HCT116 (cell line): ENCODE measurements around the gene MYRF. TPM values are rescaled to one million over a fixed set of nuclear protein-coding genes. Genes with fewer than 3 reads are reported as not detected.

Source experiments
- ATAC-seq: fragments of 200-7000 bp; cut with Tn5 transposase; 2 replicates; pipeline ENCODE4 v1.9.1; 2020; ENCODE audit warnings: mild to moderate bottlenecking, moderate library complexity
- BruUV-seq: library from RNA; stranded (reverse); fragments of 400-500 nt; replicated peaks from 2 replicates; lab custom pipeline; 2021; lab: Mats Ljungman, UMichigan
- CTCF ChIA-PET: fragments of 300-600 bp; sonication (Branson Sonifier 250); formaldehyde crosslinking; loops from one replicate; lab custom pipeline; 2021; ENCODE audit warnings: antibody characterized with exemption; lab: Charles Lee
- POLR2A ChIA-PET: fragments of 300-600, 350-600 bp; sonication (Branson Sonifier 250); formaldehyde crosslinking; loops from one replicate; lab custom pipeline; 2021; ENCODE audit warnings: antibody characterized with exemption; lab: Charles Lee
- RAD21 ChIA-PET, 2 experiments: fragments of 300-600 bp; sonication (Branson Sonifier 250); formaldehyde crosslinking; loops; one replicate each; lab custom pipeline; 2023; ENCODE audit warnings: low total read pairs in 2 of 2; ENCODE audit not compliant: uncharacterized antibody in 2 of 2, unreplicated experiment in 2 of 2, low non-redundant PET in 1 of 2; lab: Charles Lee
- DNase-seq: peaks from one replicate; pipeline ENCODE4 v3.0.0-alpha.2; 2010; ENCODE audit warnings: low read depth, low spot score
- H2AFZ ChIP-seq: fragments of 200-600 bp; shearing (Covaris generic), sonication (generic); 2 replicates; pipeline ENCODE4 v1.6.1; 2017; ENCODE audit warnings: low read depth, mixed run types, mixed read lengths, antibody characterized with exemption, low read length; ENCODE audit not compliant: poor library complexity, severe bottlenecking
- H3K27ac ChIP-seq: 2 replicates; pipeline ENCODE4 v1.5.1; 2012; ENCODE audit warnings: low read depth, low read length
- H3K27me3 ChIP-seq: fragments of 200-600 bp; sonication (generic); 2 replicates; pipeline ENCODE4 v1.6.1; 2016; ENCODE audit warnings: mixed run types, low read length, mixed read lengths; ENCODE audit not compliant: insufficient read depth
- H3K36me3 ChIP-seq, 2 experiments: fragments of 200-500 bp in 1 of 2; fragments of 200-600 bp in 1 of 2; sonication (Bioruptor generic) in 1 of 2; sonication (generic) in 1 of 2; 2 replicates each; pipeline versions ENCODE4 v1.5.1 to v1.6.1; 2014 to 2016; ENCODE audit warnings: low read length in 2 of 2, inconsistent platforms in 1 of 2, mixed read lengths in 1 of 2, mixed run types in 1 of 2; ENCODE audit not compliant: insufficient read depth in 2 of 2, control insufficient read depth in 1 of 2
- H3K4me1 ChIP-seq, 2 experiments: fragments of 200-600 bp in 1 of 2; sonication (generic) in 1 of 2; 2 replicates each; pipeline versions ENCODE4 v1.5.1 to v1.6.1; 2012 to 2017; ENCODE audit warnings: low read length in 2 of 2, inconsistent platforms in 1 of 2, mild to moderate bottlenecking in 1 of 2, mixed read lengths in 1 of 2, mixed run types in 1 of 2, moderate library complexity in 1 of 2; ENCODE audit not compliant: insufficient read depth in 2 of 2, control insufficient read depth in 1 of 2
- H3K4me2 ChIP-seq: fragments of 200-600 bp; sonication (generic); 2 replicates; pipeline ENCODE4 v1.6.1; 2017; ENCODE audit warnings: mixed run types, low read length, mixed read lengths
- H3K4me3 ChIP-seq, 2 experiments: fragments of 200-600 bp in 1 of 2; sonication (generic) in 1 of 2; replicated peaks in 1 of 2; 2 replicates each; pipeline ENCODE4 v1.5.1; 2011 to 2016; ENCODE audit warnings: low read length in 2 of 2, control low read depth in 1 of 2, low read depth in 1 of 2, mild to moderate bottlenecking in 1 of 2, mixed read lengths in 1 of 2, mixed run types in 1 of 2
- H3K79me2 ChIP-seq: fragments of 200-600 bp; sonication (generic); 2 replicates; pipeline ENCODE4 v1.6.1; 2017; ENCODE audit warnings: mild to moderate bottlenecking, mixed run types, low read length, moderate library complexity, mixed read lengths; ENCODE audit not compliant: insufficient read depth
- H3K9ac ChIP-seq: fragments of 200-600 bp; sonication (generic); 2 replicates; pipeline ENCODE4 v1.6.1; 2016; ENCODE audit warnings: low read length, mixed read lengths
- H3K9me2 ChIP-seq: fragments of 200-600 bp; sonication (generic), shearing (Covaris generic); 2 replicates; pipeline ENCODE4 v1.6.1; 2017; ENCODE audit warnings: mixed run types, mild to moderate bottlenecking, moderate library complexity; ENCODE audit not compliant: insufficient read depth
- H3K9me3 ChIP-seq, 2 experiments: fragments of 200-500 bp in 1 of 2; fragments of 200-600 bp in 1 of 2; sonication (Bioruptor generic) in 1 of 2; sonication (generic) in 1 of 2; 2 replicates each; pipeline ENCODE4 v1.6.1; 2014 to 2017; ENCODE audit warnings: low read length in 2 of 2, mixed read lengths in 2 of 2, inconsistent platforms in 1 of 2, low read depth in 1 of 2, mild to moderate bottlenecking in 1 of 2, mixed run types in 1 of 2, moderate library complexity in 1 of 2; ENCODE audit not compliant: control insufficient read depth in 1 of 2, insufficient read depth in 1 of 2
- H4K20me1 ChIP-seq: fragments of 200-600 bp; sonication (generic), shearing (Covaris generic); 2 replicates; pipeline ENCODE4 v1.6.1; 2017; ENCODE audit warnings: mixed run types, mild to moderate bottlenecking, moderate library complexity; ENCODE audit not compliant: insufficient read depth
- CBX3 ChIP-seq: IDR thresholded peaks from 2 replicates; pipeline ENCODE4 v1.6.1; 2012; ENCODE audit warnings: low read depth
- CEBPB ChIP-seq: IDR thresholded peaks from 2 replicates; pipeline ENCODE4 v1.6.1; 2012; ENCODE audit warnings: low read depth
- CTCF ChIP-seq, 3 experiments: fragments of 200-600 bp in 1 of 3; sonication (generic) in 1 of 3; IDR thresholded peaks in 2 of 3; conservative IDR thresholded peaks in 1 of 3; 2 replicates each; pipeline ENCODE4 v1.5.1; 2012 to 2017; ENCODE audit warnings: low read depth in 2 of 3, low read length in 2 of 3, antibody characterized with exemption in 1 of 3, borderline replicate concordance in 1 of 3, control low read depth in 1 of 3, mild to moderate bottlenecking in 1 of 3, mixed read lengths in 1 of 3, mixed run types in 1 of 3, moderate library complexity in 1 of 3; ENCODE audit not compliant: insufficient read depth in 1 of 3
- EGR1 ChIP-seq: IDR thresholded peaks from 2 replicates; pipeline ENCODE4 v1.6.1; 2012; ENCODE audit warnings: low read depth
- ELF1 ChIP-seq: IDR thresholded peaks from 2 replicates; pipeline ENCODE4 v1.6.1; 2012; ENCODE audit warnings: low read depth, borderline replicate concordance
- EZH2phosphoT487 ChIP-seq: fragments of 200-600 bp; IDR thresholded peaks from 2 replicates; pipeline ENCODE4 v1.6.1; 2018; ENCODE audit warnings: antibody characterized with exemption, borderline replicate concordance
- JUND ChIP-seq: IDR thresholded peaks from 2 replicates; pipeline ENCODE4 v1.6.1; 2012
- MAX ChIP-seq: IDR thresholded peaks from 2 replicates; pipeline ENCODE4 v1.6.1; 2012
- RAD21 ChIP-seq: IDR thresholded peaks from 2 replicates; pipeline ENCODE4 v1.6.1; 2012; ENCODE audit warnings: low read depth, mild to moderate bottlenecking
- REST ChIP-seq: IDR thresholded peaks from 2 replicates; pipeline ENCODE4 v1.6.1; 2012; ENCODE audit warnings: low read depth
- SRF ChIP-seq: IDR thresholded peaks from 2 replicates; pipeline ENCODE4 v1.6.1; 2012; ENCODE audit warnings: low read depth
- TCF7L2 ChIP-seq: IDR thresholded peaks from 2 replicates; pipeline ENCODE4 v1.7.0; 2011; ENCODE audit warnings: borderline replicate concordance, inconsistent platforms; ENCODE audit not compliant: insufficient read depth, insufficient read length; ENCODE audit errors: extremely low read depth
- ZFX ChIP-seq: fragments of 450-650 bp; IDR thresholded peaks from 2 replicates; pipeline ENCODE4 v1.6.1; 2017
- ZNF274 ChIP-seq: fragments of 200-500 bp; sonication (Bioruptor generic); IDR thresholded peaks from 2 replicates; pipeline ENCODE4 v1.6.1; 2014; ENCODE audit warnings: mild to moderate bottlenecking, low read depth, low read length, inconsistent platforms
- intact Hi-C: fragments of 100-400 bp; cut with micrococcal nuclease; formaldehyde crosslinking; loops from 2 replicates; pipeline ENCODE4 v1.10.0; 2022
- total RNA-seq: library from RNA; stranded (reverse); gene quantifications from one replicate; pipeline ENCODE4 v1.2.1, GENCODE V29; 2021; ENCODE audit not compliant: unreplicated experiment
- TF ChIP-seq, protein P1 (sequence below): IDR thresholded peaks from 2 replicates; pipeline ENCODE4 v1.6.1; 2011; ENCODE audit warnings: mild to moderate bottlenecking, low read length, moderate library complexity; ENCODE audit not compliant: insufficient replicate concordance; ENCODE audit errors: extremely low read depth

Gene MYRF
- total RNA-seq, 1 experiment from 2014 or later, result 52.3 TPM

DNA sequence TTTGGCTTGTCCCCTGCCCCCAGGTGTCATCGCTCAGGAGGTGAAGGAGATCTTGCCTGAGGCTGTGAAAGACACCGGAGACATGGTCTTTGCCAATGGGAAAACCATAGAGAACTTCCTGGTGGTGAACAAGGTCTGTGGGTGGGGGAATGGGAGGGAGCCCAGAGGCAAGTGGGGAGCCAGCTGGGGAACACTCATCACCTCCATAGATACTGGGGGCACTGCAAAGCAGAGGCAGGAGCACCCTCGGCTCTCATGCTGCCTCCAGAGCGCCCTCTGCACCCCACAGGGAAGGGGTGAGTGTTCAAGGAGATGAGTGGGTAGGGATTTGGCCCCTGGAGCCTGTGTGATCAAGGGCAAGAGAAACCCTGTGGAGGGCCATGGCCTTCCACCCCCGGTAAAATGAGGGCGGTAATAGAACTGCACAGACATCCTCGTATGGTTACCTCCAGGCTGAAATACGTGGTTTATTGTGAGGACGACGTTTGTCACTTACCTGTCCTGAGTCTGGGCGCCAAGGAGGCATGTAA is 26.0 kb downstream of the MYRF start:
- TF ChIP-seq ZNF274 (no peak), ZFX (no peak), REST (no peak), TCF7L2 (no peak), CTCF (IDR thresholded peaks at IDR 0.05 in 2 of 3, conservative IDR thresholded peaks at IDR 0.05 in 1 of 3; ENCODE audit: borderline replicate concordance in 1 of 3, insufficient read depth in 1 of 3, low read depth in 2 of 3, low read length in 2 of 3) (no peak), JUND (no peak), MAX (no peak), ELF1 (no peak), SRF (no peak), RAD21 (no peak), EGR1 (no peak), EZH2phosphoT487 (no peak), CBX3 (no peak), CEBPB (no peak)
- TF ChIP-seq, protein P1, sequence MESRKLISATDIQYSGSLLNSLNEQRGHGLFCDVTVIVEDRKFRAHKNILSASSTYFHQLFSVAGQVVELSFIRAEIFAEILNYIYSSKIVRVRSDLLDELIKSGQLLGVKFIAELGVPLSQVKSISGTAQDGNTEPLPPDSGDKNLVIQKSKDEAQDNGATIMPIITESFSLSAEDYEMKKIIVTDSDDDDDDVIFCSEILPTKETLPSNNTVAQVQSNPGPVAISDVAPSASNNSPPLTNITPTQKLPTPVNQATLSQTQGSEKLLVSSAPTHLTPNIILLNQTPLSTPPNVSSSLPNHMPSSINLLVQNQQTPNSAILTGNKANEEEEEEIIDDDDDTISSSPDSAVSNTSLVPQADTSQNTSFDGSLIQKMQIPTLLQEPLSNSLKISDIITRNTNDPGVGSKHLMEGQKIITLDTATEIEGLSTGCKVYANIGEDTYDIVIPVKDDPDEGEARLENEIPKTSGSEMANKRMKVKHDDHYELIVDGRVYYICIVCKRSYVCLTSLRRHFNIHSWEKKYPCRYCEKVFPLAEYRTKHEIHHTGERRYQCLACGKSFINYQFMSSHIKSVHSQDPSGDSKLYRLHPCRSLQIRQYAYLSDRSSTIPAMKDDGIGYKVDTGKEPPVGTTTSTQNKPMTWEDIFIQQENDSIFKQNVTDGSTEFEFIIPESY, result no peak
- RAD21 ChIA-PET, result no interaction called here
- Histone ChIP-seq H3K79me2 (no peaks in the 10 kb centered on the region), H3K4me1 (no peaks in the 10 kb centered on the region), H4K20me1 (no peaks in the 10 kb centered on the region), H3K4me2 (no peak overlapping the region), H2AFZ (no peak overlapping the region), H3K9ac (no peak overlapping the region), H3K4me3 (no peak overlapping the region), H3K36me3 (peaks cover 7 to 15% of the 10 kb centered on the region in 2 experiments; a peak in 2 of 4 replicates), H3K27ac (no peak overlapping the region), H3K27me3 (no peaks in the 10 kb centered on the region), H3K9me2 (no peaks in the 10 kb centered on the region), H3K9me3 (no peaks in the 10 kb centered on the region)
- POLR2A ChIA-PET, result interaction anchor here (1.4 kb wide), 1 partner anchor 31 kb away, joined by 3 read pairs; no protein-coding TSS in a partner anchor
- intact Hi-C loops, result no loop called here
- BruUV-seq, result no TSS peak
- CTCF ChIA-PET, result no interaction called here
- ATAC-seq, result no peak
- DNase-seq, result no peak
